Left lobe of liver (tissue), 2 donors: ENCODE measurements around the gene A1BG. TPM values are rescaled to one million over a fixed set of nuclear protein-coding genes. Genes with fewer than 3 reads are reported as not detected.
"Not testable (repeated sequence)": the region's sequence is repeated elsewhere in the genome, so short reads cannot be mapped to it uniquely, and the experiment has no call there.

Experiments used
- ATAC-seq: fragments of 200-7000 bp; cut with Tn5 transposase; one replicate; pipeline ENCODE4 v1.9.1; 2020; ENCODE audit warnings: mild to moderate bottlenecking, moderate library complexity
- DNase-seq: peaks from one replicate; pipeline ENCODE4 v3.0.0-alpha.2; 2020; ENCODE audit warnings: low spot score
- total RNA-seq: library from RNA; stranded (reverse); gene quantifications from one replicate; pipeline ENCODE4 v1.2.1, GENCODE V29; 2021
- donor health status: DM: no; HTN: no; CAD: no; lungs with moderate emphysema.
- donor health status: DM: no; HTN: yes; CAD: no.

A1BG gene
- total RNA-seq, 1 donor from 2014 or later = 1,433 TPM

DNA sequence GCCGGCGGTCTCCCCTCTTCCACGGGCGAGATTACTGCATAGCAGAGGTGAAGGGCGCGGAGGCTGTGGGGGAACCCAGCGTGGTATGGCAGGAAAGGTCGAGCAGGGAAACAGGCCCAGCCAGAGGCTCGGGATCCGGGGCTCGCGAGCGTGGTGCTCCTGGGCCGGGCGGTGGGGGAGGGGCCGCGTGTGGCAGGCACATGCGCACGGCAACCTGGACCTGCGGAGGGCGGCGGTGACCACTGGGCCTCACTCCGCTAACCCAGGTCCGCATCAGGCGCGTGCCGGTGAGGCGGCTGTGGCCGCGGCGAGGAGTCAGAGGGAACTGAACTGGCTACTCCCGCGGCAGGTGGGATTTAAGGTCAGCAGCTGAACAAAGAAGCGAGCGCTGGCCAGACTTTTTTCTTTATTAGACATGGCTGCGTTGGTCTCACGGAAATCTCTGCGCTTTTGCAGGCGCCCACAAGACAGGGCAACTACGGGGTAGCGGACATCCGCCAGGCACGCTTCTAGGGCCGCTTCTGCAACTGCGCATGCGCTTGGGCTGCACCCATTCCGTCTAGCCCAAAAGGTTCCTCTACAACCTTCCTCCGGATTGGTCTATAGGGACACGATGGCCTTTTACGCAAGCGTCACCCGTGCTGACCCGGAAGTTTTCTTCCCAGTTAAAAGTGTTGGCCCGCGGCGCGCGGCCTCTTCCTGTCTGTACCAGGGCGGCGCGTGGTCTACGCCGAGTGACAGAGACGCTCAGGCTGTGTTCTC, 33.5 kb upstream of the A1BG start, which contains the start of gene RPS5:
TSS of gene RPS5 (plus strand) at position 694 of the 762 bp plus-strand sequence. CDS start 869 bp downstream, outside the sequence.
- DNase-seq (peak; percentile 96), ATAC-seq (peak; percentile 90)

DNA sequence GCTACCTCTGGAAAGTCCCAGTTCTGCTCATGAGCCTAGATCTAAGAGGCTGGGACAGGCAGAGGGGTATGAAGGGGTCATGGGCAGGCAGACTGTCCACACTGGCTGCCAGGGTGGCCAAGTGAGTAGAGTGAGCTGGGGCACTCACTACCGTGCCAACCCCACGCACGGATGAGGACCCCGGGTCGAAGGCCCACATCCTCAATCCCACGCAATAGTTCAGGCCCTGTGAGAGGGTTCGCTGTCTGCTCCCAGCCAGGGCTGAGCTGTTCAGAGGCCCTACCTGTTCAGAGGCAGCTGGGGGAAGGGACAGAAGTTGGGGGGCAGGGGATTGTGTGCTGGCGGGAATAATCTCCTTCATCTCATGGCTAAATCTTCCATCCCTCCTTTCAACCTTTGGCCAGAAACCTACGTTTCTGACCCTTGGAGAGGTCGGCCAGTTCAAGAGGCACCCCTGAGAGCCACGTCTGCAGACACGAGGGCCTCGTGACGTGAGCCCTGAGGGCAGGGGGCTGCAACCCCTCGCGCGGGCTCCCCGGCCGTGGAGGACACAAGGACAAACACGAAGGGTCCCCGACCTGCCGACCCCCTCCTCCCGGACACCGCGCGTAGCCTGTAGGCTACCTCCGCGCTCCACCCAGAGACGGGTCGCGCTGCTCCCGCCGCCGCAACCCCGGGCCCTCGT, 32.7 kb upstream of the A1BG start:
- peak; percentile 15 for ATAC-seq

DNA sequence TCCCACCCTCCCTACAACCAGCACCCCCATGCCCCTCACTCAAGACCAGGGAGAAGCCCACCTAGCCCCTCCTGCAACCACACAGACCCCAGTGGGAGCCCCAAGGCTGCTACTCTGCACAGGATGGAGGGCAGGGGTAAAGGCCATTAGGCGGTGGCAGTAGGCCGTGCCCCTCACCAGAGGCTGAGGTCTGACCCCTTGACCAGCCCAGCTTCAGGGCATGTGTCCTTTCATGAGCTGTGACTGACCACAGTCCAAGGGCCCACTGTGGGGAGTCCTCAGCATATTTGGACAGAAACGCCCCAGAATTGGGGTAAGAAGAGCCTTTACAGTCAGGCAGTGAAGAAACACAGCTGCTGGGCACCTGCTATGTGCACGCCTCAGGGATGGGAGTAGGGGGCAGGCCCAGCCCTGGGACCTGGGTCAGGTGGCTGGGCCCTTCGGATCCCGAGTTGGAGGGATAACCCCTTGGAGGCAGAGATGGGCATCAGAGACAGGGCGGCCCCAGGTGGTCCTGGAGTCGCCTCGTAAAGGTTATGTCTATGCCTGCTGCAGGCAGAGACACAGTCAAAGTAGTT, 32.1 kb upstream of the A1BG start:
- DNase-seq = no peak
- no peak for ATAC-seq

More for the DNA sequence above, 32.7 kb upstream of the A1BG start:
- no peak for DNase-seq

GRCh38 chr19:58382997-58383603, 29.8 kb upstream of the A1BG start:
- no peak for ATAC-seq
- DNase-seq = no peak

DNA sequence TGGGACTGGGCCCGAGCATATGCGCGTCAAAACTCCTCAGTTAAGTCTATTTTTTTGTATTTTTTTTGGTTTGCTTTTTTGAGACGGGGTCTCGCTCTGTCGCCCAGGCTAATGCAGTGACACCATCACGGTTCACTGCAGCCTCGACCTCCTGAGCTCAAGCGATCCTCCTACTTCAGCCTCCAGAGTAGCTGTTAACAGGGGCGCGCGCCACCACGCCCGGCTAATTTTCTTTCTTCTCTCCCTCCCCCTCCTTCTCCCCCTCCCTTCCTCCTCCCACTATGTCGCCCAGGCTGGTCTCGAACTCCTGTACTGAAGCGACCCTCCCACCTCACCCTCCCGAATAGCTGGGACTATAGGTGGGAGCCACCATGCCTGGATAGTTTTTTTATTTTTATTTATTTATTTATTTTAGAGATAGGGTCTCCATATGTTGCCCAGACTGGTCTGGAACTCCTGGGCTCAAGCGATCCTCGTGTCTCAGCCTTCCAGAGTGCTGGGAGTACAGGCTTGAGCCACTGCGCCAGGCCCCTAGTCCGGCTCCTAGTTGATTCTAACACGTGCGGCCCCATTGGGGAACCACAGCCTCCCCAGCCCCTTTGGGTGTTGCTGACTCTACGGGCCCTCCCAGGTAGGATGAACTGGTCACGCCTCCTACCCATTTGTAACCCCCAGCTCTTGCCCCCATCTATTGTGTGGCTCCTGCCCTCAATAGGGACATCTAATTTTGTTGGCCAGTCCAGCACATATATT, 28.3 kb upstream of the A1BG start:
- DNase-seq = no peak
- no peak for ATAC-seq

DNA sequence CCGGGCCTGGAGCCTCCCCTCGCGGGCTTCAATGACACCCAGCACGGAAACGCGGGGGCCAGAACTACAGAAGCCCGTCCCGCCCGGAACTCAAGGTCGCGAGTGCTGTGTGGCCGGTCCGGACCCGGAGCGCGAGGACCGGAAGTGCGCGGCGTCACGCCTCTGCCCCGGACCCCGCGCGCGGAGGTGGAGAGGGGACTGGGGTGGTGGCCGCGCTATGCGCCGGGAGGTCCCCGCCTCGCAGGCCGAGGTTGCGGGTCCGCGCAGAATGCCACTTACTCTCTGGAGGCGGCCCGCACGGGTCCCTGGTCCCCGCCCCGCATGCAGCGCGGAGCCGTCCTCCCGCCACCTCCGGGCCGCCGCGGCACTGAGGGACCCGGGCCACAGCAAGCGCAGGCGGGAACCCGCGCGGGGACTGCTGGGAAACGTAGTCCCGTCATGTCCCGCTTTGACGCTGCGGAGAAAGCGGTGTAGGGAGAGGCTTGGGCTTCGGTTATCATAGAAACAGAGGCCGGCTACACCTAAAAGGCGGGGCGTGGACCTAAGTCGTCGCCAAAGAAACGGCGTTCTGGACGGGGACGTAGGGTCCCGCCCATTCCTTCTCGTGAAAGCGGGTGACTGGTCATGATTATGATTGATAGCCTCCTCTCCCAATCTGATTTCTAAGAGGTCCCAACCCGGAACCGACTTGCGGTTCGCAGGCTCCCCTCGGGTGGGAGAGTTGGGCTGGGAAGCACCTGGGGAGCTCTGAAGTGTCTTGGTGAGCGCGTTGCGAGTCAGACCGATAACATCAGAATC, 27.6 kb upstream of the A1BG start, which contains the start of gene ZNF837:
TSS of gene ZNF837 (minus strand) at position 369 of the 798 bp plus-strand sequence. CDS start 11,698 bp downstream, outside the sequence.
- DNase-seq (peak; percentile 99), ATAC-seq (peak; percentile 91)

DNA sequence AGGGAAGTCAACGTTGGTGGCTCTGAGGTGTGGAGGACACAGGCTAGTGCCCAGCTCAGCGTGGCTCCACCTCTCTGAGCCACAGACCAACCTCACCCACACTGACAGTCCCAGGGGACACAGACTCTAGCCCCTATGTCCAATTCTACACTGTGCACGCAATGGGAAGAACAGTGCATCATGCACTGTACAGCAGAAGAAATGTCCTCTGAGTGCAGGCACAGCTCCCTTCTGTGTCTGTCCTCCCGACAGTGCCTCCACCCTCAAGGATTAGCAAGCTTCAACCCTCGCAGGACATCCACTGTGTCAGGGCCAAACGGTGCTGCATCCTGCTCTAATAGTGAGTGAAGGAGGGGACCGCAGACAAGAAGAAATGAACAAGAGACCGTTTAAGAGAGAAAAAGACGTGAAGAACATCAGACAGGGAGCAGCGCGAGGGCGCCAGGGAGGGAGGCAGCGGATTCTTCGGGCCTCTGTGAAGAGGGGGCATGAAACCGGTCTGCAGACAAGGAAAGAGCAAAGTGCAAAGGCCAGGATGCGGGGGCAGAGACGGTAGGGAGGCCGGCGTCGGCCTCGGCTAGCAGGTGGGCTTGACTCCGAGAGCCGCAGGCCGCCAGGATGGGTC, 26.9 kb upstream of the A1BG start:
- ATAC-seq (peak; percentile 43), DNase-seq (no peak)

GRCh38 chr19:58379246-58379645, 26.0 kb upstream of the A1BG start:
- DNase-seq = no peak
- no peak for ATAC-seq

GRCh38 chr19:58376724-58377123, 23.4 kb upstream of the A1BG start:
- DNase-seq, ATAC-seq: not testable (repeated sequence)

DNA sequence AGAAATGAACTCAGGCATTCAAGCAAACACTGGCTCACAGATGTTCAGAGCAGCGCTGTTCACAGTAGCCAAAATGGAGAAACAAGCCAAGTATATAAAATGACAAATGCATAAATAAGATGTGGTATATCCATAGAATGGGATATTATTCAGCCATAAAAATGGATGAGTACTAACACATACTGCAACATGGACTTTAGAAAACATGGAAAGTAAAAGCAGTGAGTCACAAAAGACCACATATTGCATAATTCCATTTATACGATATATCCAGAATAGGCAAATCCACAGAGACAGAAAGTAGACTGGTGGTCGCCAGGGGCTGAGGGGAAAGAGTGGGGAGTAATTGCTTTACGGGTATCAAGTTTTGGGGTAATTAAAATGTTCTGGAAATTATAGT, 20.9 kb upstream of the A1BG start:
- DNase-seq (no peak), ATAC-seq (no peak)

GRCh38 chr19:58372311-58373133, 19.2 kb upstream of the A1BG start:
- ATAC-seq = peak; percentile 95
- DNase-seq = peak; percentile 75

DNA sequence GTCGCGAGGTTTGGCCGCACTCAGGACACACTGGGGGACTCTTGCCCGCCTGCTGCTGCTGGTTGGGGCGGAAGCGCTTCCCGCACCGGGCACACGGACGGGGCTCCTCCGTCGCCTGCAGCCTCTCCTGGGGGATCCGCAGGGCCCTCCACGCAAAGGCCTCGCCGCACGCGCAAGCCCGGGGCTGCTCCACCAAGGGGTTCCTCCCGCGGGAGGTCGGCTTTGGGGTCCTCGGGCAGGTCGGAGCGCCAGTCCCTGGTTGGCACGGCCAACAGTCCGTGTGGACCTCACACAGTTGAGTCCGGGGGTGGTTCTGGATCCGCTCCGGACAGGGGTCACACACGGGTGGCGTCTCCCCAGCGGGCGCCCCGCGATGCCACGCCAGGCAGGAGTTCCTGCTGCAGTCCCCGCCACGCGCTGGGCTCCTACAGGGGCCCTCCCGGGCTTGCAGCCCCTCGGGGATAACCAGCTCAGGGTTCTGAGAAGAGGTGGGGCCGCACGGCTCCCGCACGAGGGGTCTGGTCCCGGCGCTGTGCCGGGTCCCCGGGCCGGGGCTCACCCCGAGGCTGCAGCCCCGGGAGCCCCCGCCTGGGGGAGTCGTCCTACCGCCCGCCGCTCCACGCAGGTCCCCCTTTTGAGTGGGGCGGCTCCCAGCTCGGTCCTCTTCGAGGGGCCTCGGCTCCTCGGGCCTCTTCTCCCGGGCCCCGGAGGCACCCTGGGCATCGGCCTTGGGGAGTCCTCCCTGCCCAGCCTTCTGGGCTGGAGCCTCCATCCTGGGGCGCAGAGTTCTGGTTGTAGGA, 15.5 kb upstream of the A1BG start:
- ATAC-seq (no peak), DNase-seq (no peak)

- ATAC-seq (no peak), DNase-seq (no peak)
Measured at GRCh38 chr19:58367698-58368454, 14.6 kb upstream of the A1BG start.

GRCh38 chr19:58366585-58367430, 13.5 kb upstream of the A1BG start:
- ATAC-seq = no peak
- DNase-seq = no peak

- DNase-seq = no peak
- no peak for ATAC-seq
Measured at GRCh38 chr19:58364146-58364545, 10.9 kb upstream of the A1BG start.
